Urinary bladder (tissue), 4 donors: ENCODE measurements around the gene PABPN1L. TPM values are rescaled to one million over a fixed set of nuclear protein-coding genes. Genes with fewer than 3 reads are reported as not detected.

ENCODE experiments used
- DNase-seq: peaks from one replicate; pipeline ENCODE4 v3.0.0-alpha.2; 2015; ENCODE audit errors: extremely low spot score
- H3K27ac ChIP-seq: one replicate; pipeline ENCODE4 v1.5.1; 2013; ENCODE audit warnings: low read depth, mild to moderate bottlenecking, moderate library complexity
- H3K36me3 ChIP-seq: one replicate; pipeline ENCODE4 v1.6.1; 2013; ENCODE audit warnings: mild to moderate bottlenecking, moderate library complexity; ENCODE audit not compliant: insufficient read depth
- H3K4me1 ChIP-seq: one replicate; pipeline ENCODE4 v1.6.1; 2013; ENCODE audit warnings: mild to moderate bottlenecking, moderate library complexity; ENCODE audit not compliant: insufficient read depth
- H3K4me3 ChIP-seq: one replicate; pipeline ENCODE4 v1.5.1; 2013; ENCODE audit warnings: low read depth, low read length
- WGBS: extraction: QIAGEN DNeasy Blood & Tissue Kit; methylation state at CpG from one replicate; pipeline ENCODE4 v1.1.7; 2013; 5-methylcytosine and 5-hydroxymethylcytosine counted together
- polyA plus RNA-seq: library from polyadenylated mRNA; stranded (reverse); fragments of 200-250 nt; gene quantifications from one replicate; pipeline ENCODE4 v1.2.3, GENCODE V29; 2013
- total RNA-seq: library from RNA; depleted of rRNA; stranded (reverse); fragments of >200 nt; gene quantifications from one replicate; pipeline ENCODE4 v1.2.3, GENCODE V29; 2014
- donor health status: healthy with polysubstance abuse.
- donor health status: healthy.

The PABPN1L gene
- total and polyA plus RNA-seq, 2 donors, result not detected

DNA sequence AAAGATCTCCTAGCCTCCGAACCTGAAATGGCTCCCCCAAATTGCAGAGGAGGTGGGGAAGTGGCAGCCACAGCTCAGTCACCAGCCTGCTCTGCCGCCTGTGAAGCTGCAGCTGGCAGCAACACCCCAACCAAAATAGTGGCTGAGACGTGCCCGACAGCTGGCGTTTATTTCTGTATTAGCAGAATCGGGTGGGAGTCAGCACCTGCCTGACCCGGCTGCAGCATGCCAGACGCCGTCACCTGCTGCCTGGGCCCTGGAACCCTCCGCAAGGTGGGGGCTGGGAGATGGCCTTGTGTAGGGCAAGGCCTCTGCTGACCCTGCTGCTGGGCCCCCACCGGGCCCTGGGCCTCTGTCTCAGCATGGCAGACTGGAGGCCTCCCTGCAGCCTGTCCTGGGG lies 17.5 kb upstream of the PABPN1L start:
- no peak for DNase-seq
- WGBS, result 89% methylated on average over 11 of the region's 11 CpGs
- H3K36me3 ChIP-seq, result no peaks in the 10 kb centered on the region

DNA sequence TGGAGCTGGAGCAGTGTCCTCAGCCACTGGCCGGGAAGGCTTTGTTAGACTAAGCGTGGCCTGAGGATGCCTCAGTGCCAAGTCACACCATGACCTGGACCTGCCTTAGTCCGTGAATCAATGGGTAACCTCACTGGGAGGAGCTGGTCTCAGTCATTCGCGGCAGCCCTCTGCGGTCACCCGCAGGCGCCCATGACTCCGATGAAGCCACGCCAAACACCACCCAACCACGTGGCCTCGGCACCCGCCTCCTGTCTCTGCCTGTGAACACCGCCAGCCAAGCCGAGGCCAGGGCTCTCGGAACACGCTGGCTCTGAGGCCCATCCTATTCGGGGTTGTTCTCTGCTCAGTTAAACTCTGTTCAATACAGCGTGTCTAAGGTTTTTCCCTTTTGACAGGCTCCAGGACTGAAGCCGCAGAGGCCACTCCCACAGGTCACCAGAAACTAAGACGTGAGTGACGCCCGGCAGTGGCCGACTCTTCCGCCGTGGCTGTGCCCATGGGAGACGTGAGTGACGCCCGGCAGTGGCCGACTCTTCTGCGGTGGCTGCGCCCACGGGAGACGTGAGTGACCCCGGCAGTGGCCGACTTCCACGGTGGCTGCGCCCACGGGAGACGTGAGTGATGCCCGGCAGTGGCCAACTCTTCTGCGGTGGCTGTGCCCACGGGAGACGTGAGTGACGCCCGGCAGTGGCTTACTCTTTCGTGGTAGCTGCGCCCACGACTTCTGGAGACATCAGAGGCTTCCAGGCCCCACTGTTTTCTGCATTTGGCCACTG lies 16.8 kb upstream of the PABPN1L start:
- WGBS, result 96% methylated on average over 49 of the region's 49 CpGs
- Histone ChIP-seq H3K36me3 (no peaks in the 10 kb centered on the region), H3K4me1 (no peaks in the 10 kb centered on the region), H3K27ac (no peak overlapping the region), H3K4me3 (no peak overlapping the region)
- no peak for DNase-seq

More for the DNA sequence above, 17.5 kb upstream of the PABPN1L start:
- Histone ChIP-seq H3K4me1 (no peaks in the 10 kb centered on the region), H3K4me3 (no peak overlapping the region), H3K27ac (no peak overlapping the region)

- WGBS, result 84% methylated on average over 26 of the region's 26 CpGs
- DNase-seq, result no peak
- no peak overlapping the region for H3K27ac ChIP-seq
- H3K4me1 ChIP-seq, result no peaks in the 10 kb centered on the region
- H3K36me3 ChIP-seq, result no peaks in the 10 kb centered on the region
- H3K4me3 ChIP-seq, result no peak overlapping the region
Measured at GRCh38 chr16:88882358-88883030, 16.0 kb upstream of the PABPN1L start.

GRCh38 chr16:88881675-88882357 lies 15.4 kb upstream of the PABPN1L start:
- no peak for DNase-seq
- no peak overlapping the region for H3K27ac ChIP-seq
- no peaks in the 10 kb centered on the region for H3K4me1 ChIP-seq
- 74% methylated on average over 27 of the region's 27 CpGs for WGBS
- H3K36me3 ChIP-seq, result no peaks in the 10 kb centered on the region
- no peak overlapping the region for H3K4me3 ChIP-seq

DNA sequence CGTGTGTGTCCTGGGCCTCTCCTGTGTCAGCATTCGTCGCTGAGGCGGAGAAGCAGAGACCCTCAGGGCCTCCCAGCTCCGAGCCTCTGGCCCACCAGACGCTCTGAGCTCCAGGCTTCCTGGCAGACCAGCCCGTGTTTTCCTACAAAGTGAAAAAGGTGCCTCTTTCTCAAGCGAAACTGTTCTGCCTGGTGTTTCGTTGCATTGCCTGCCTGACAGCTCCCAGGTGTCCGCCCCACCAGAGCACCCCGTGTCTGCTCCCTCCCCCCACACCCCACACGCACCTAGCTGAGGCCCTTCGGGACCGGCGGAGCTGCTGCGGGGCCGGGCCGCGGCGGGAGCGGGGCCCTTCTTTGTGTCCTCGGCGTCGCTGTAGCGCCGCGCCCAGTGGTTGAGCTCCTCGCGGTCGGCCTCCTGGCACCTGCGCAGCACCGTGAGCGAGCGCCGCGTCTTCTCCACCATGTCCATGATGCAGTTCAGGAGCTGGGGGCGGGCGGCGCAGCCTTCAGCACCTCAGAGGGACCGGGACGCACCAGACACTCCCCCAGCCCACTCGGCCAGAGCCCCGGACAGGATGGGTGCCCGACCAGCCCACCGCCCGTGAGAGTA lies 14.7 kb upstream of the PABPN1L start:
- Histone ChIP-seq H3K4me1 (no peaks in the 10 kb centered on the region), H3K27ac (no peak overlapping the region), H3K4me3 (no peak overlapping the region), H3K36me3 (no peaks in the 10 kb centered on the region)
- WGBS, result 54% methylated on average over 46 of the region's 46 CpGs
- no peak for DNase-seq

DNA sequence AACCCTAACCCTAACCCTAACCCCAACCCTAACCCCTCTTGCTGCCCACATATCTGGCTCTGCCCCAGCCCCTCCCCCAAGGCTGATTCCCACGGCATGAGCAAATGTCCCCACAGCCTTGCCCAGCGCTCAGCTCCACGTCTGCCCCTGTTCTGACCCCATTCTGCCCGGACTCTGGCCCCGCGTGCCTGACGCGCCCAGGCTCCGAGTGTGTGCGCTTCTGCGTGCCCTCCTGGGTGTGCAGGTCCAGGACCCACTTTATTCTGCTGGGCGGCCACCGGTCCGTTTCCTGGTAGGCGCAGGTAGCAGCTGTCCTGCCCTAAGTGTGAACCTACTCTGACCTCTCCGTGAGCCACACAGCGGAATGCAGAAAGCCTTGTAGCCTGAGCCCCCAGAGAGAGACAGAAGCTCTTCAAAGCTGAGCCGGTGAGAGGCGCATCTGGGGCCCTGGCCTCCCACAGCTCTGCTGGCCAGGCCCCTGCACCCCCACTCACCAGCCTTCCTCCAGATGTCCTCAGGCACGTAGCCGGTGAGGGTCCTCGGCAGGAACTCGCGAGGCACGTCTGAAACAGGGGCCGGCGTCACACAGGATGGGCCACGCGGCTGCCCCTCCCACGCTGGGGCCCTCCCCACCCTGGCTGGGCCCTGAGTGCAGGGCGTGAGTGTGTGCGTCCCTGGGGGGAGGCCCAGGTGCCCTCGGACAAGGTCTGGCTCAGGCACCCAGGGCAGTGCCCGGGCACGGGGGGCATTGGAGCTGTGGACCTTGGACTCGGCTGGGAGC lies 14.0 kb upstream of the PABPN1L start:
- 63% methylated on average over 36 of the region's 36 CpGs for WGBS
- H3K4me3 ChIP-seq, result no peak overlapping the region
- no peak for DNase-seq
- no peak overlapping the region for H3K27ac ChIP-seq
- H3K4me1 ChIP-seq, result no peaks in the 10 kb centered on the region
- H3K36me3 ChIP-seq, result no peaks in the 10 kb centered on the region

GRCh38 chr16:88879788-88880055 lies 13.3 kb upstream of the PABPN1L start:
- no peaks in the 10 kb centered on the region for H3K36me3 ChIP-seq
- WGBS, result 81% methylated on average over 11 of the region's 11 CpGs

DNA sequence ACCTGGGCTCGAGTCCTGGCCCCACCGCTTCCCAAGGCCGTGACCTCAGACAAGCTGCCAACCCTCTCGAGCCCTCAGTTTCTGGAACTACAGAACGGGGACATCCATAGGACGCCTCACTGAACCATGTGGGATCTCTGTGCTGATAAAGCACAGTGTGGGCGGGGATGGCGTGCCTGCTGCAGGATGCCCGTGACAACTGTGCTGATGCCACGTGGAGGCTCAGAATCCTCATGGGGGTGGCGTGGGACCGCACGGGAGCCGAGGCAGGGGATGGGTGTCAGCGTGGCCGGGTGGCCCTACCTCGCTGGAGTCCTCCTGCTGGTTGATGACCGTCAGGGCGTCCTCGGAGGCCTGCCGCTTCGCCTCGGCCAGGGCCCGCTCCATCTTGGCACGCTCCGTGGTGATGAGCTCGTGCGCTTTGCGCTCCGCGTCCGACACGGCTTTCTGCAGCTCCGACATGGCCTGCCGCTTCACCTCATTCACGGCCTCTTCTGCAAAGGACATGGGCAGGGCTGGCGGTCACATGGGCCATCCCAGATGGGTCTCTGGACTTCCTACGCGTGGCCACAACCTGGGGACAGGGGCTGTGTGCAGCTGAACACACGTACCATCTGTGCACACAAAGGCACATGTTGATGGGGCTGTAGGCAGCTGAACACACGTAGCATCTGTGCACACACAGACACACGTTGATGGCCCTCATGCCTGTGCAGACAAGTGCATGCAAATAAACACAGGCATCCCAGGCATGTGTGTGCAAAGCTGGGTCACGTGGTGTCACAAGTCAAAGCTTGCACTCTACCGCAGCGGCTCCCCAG lies 12.7 kb upstream of the PABPN1L start:
- H3K27ac ChIP-seq, result no peak overlapping the region
- no peaks in the 10 kb centered on the region for H3K36me3 ChIP-seq
- H3K4me1 ChIP-seq, result no peaks in the 10 kb centered on the region
- DNase-seq, result peak; percentile 47
- H3K4me3 ChIP-seq, result no peak overlapping the region
- 87% methylated on average over 45 of the region's 45 CpGs for WGBS

More at GRCh38 chr16:88879788-88880055, 13.3 kb upstream of the PABPN1L start:
- H3K27ac ChIP-seq, result no peak overlapping the region
- no peak overlapping the region for H3K4me3 ChIP-seq
- DNase-seq, result no peak
- H3K4me1 ChIP-seq, result no peaks in the 10 kb centered on the region

- WGBS, result 94% methylated on average over 20 of the region's 20 CpGs
Measured at GRCh38 chr16:88878356-88878755, 11.9 kb upstream of the PABPN1L start.

GRCh38 chr16:88877564-88878289 lies 11.3 kb upstream of the PABPN1L start:
- no peak for DNase-seq
- H3K27ac ChIP-seq, result no peak overlapping the region
- H3K36me3 ChIP-seq, result no peaks in the 10 kb centered on the region
- no peak overlapping the region for H3K4me3 ChIP-seq
- WGBS, result 88% methylated on average over 20 of the region's 20 CpGs
- H3K4me1 ChIP-seq, result no peaks in the 10 kb centered on the region

More at GRCh38 chr16:88878356-88878755, 11.9 kb upstream of the PABPN1L start:
- Histone ChIP-seq H3K27ac (no peak overlapping the region), H3K4me1 (no peaks in the 10 kb centered on the region), H3K4me3 (no peak overlapping the region), H3K36me3 (no peaks in the 10 kb centered on the region)
- DNase-seq, result no peak

DNA sequence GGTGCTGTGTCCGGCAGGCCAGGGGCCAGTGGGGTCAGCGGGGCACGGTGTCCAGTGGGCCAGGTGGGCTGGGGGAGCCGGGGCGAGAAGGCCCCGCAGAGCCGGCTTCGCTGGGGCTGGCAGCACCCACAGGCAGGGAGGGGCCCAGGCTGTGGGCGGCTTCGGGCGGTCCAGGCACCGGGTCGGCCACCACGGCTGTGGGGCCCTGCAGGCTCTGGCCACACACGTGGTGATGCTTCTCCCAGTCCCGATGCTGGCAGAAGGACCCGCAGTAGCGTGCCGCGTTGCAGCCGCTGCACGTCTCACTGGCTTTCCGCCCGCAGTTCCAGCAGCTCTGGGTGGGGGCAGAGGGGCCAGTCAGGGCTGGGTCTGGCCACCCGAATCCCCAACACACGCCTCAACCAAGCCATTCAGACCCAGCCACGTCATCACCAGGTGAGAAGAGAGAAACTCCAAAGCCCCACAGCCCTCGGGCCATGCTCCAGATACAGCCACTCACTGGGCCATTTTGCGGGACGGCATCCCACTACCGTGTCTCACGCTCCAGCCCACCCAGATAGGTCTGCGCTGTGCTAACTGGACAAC lies 10.6 kb upstream of the PABPN1L start:
- WGBS, result 85% methylated on average over 33 of the region's 33 CpGs
- no peaks in the 10 kb centered on the region for H3K4me1 ChIP-seq
- H3K4me3 ChIP-seq, result no peak overlapping the region
- H3K36me3 ChIP-seq, result no peaks in the 10 kb centered on the region
- no peak for DNase-seq
- no peak overlapping the region for H3K27ac ChIP-seq
